Measurements from ENCODE around the gene NLRP9. TPM values are rescaled to one million over a fixed set of nuclear protein-coding genes. Genes with fewer than 3 reads are reported as not detected.

NLRP9 gene
- total and polyA plus RNA-seq, 2 of the 8 experiments (the other 6 are each of a cell fraction or from before 2014, with no cell fraction given) = not detected

DNA sequence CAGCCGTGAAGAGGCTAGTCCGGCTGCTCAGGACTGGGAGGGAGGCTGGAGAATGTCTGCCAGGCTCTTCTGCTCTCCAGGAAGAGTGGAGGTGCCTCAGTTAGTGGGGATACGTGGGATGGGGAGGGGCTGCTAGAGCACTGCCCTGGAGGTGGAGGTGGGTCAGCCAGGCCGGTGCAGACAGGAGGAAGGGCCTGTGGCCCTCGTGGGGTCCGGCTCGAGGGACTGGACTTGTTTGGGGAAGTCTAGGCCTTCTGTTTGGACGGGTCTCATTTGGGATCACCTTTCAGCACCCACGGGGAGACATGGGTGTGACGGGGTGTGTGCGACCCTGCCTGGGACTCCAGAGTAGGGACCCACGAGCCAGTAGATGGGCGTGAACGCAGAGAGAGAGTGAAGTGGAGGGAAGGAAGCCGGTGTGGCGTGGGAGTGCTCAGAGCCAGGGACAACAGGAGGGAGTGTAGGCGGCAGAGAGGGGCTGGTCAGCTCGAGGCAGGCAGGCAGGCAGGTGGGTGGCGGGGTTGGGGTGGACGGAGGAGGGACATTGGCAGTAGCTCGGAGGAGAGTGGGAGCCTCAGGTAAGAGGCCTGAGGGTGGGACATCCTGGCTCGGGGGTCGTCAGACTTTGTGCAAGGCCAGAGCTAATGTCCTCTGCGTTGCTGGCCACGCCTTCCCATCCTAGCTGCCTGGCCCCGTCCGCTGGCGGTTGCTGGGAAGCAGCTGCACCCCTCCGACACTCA is 51.7 kb downstream of the NLRP9 start:
- H3K27me3 ChIP-seq (replicated peaks in 1 of 4; ENCODE audit: control insufficient read depth in 3 of 4, extremely low read depth in 1 of 4, insufficient read depth in 3 of 4, low read length in 3 of 4) = no peaks in the 10 kb centered on the region; a peak in 1 of 7 replicates
- no peak overlapping the region for H2BK5ac ChIP-seq (ENCODE audit: low read depth, low read length)
- no peak overlapping the region for H2BK12ac ChIP-seq (ENCODE audit: low read depth, low read length)
- H2BK15ac ChIP-seq (ENCODE audit: low read length) = no peak overlapping the region
- H2BK120ac ChIP-seq (replicated peaks; ENCODE audit: low read depth, low read length) = no peak overlapping the region
- TF ChIP-seq RFX5 (IDR thresholded peaks at IDR 0.05; ENCODE audit: borderline replicate concordance, low read depth, low read length) (no peak), NANOG (IDR thresholded peaks at IDR 0.05; ENCODE audit: insufficient read depth, low read depth, low read length, poor library complexity, severe bottlenecking) (no peak), SP4 (IDR thresholded peaks at IDR 0.05; ENCODE audit: low read length) (no peak)
- no peak for DNase-seq (ENCODE audit: low read depth in 1 of 2, low spot score in 2 of 2)
- peaks cover 4 to 39% of the 10 kb centered on the region in 2 experiments for H4K20me1 ChIP-seq (replicated peaks in 1 of 2; ENCODE audit: control insufficient read depth in 1 of 2, insufficient read depth in 2 of 2, low read length in 2 of 2)
- no peak overlapping the region; the same call in 1 of the 2 replicates for H4K8ac ChIP-seq (ENCODE audit: extremely low read depth, insufficient read depth, low read length)
- no peak overlapping the region for H3K23ac ChIP-seq (ENCODE audit: insufficient read length)
- no peak overlapping the region for H4K91ac ChIP-seq (replicated peaks; ENCODE audit: insufficient read length, low read length)
- H3K79me2 ChIP-seq (ENCODE audit: control insufficient read depth in 1 of 2, insufficient read depth in 2 of 2, low read length in 2 of 2) = peaks cover 0 to 27% of the 10 kb centered on the region in 2 experiments; a peak in 1 of 4 replicates
- no peaks in the 10 kb centered on the region for H3K9me3 ChIP-seq (ENCODE audit: insufficient read depth in 2 of 2, low read depth in 1 of 2, low read length in 1 of 2)
- no peak overlapping the region for H3K56ac ChIP-seq (replicated peaks; ENCODE audit: insufficient read length, low read depth, low read length)
- H2AK5ac ChIP-seq (ENCODE audit: low read depth, low read length) = no peak overlapping the region
- WGBS, 2 experiments (ENCODE audit: extremely low coverage in 1 of 2, insufficient coverage in 1 of 2, insufficient read length in 1 of 2, insufficient replicate concordance in 2 of 2, low coverage in 1 of 2, low lambda C conversion rate in 2 of 2, missing lambda C conversion rate in 1 of 2) = 91% methylated on average over 29 of the region's 29 CpGs; no CpG with 5 or more reads in 1 of the 2 experiments
- CTCF ChIA-PET (ENCODE audit: partially characterized antibody) = interaction anchor here (2.2 to 2.7 kb wide), 2 partner anchors 15 to 17 kb away, joined by 6 to 9 read pairs; no protein-coding TSS in a partner anchor
- POLR2A ChIA-PET (ENCODE audit: partially characterized antibody) = interaction anchor here (1.1 kb wide), 1 partner anchor 32 kb away, joined by 3 read pairs; the partner anchor contains the start of gene U2AF2
- no peak overlapping the region for H3K4me3 ChIP-seq (ENCODE audit: extremely low read depth in 1 of 4, insufficient read depth in 2 of 4, low read depth in 3 of 4, low read length in 4 of 4)
- H3K27ac ChIP-seq (ENCODE audit: low read depth, low read length) = no peak overlapping the region
- H3K79me1 ChIP-seq (ENCODE audit: low read depth, low read length) = peaks cover 5% of the 10 kb centered on the region
- no peak overlapping the region for H4K5ac ChIP-seq (ENCODE audit: insufficient read length, low read depth, low read length)
- H3K4ac ChIP-seq (replicated peaks; ENCODE audit: insufficient read length, low read depth, low read length) = no peak overlapping the region
- H3K18ac ChIP-seq (ENCODE audit: extremely low read depth, low read length) = no peak overlapping the region
- H3K9ac ChIP-seq (replicated peaks in 1 of 4; ENCODE audit: extremely low read depth in 1 of 4, low read depth in 3 of 4, low read length in 3 of 4) = no peak overlapping the region
- H3K4me1 ChIP-seq (replicated peaks in 1 of 4; ENCODE audit: control insufficient read depth in 3 of 4, insufficient read depth in 4 of 4, low read length in 3 of 4) = no peaks in the 10 kb centered on the region
- no peak overlapping the region for H3K4me2 ChIP-seq (ENCODE audit: insufficient read depth in 1 of 2, low read depth in 2 of 2, low read length in 2 of 2)
- no peak overlapping the region for H3K14ac ChIP-seq (ENCODE audit: insufficient read length)
- no peak overlapping the region for H2BK20ac ChIP-seq (ENCODE audit: low read length)
- peaks cover 2 to 37% (median 13%) of the 10 kb centered on the region in 4 experiments; a peak in 6 of 8 replicates for H3K36me3 ChIP-seq (ENCODE audit: control insufficient read depth in 2 of 4, insufficient read depth in 4 of 4, low read length in 3 of 4)
- no peak for FAIRE-seq
- H3K23me2 ChIP-seq (ENCODE audit: low read depth, low read length) = no peaks in the 10 kb centered on the region
- H2AFZ ChIP-seq (ENCODE audit: low read length) = no peak overlapping the region

Measured in H1 (cell line).